Mesodermal cell (in vitro differentiated cells): Measurements from ENCODE around the gene POLN.

Source experiments
- H3K27ac ChIP-seq: 2 replicates; pipeline ENCODE4 v1.7.0; 2013; ENCODE audit warnings: mild to moderate bottlenecking, low read depth, low read length, moderate library complexity; ENCODE audit not compliant: severe bottlenecking
- H3K36me3 ChIP-seq: 2 replicates; pipeline ENCODE4 v1.7.1; 2013; ENCODE audit warnings: mild to moderate bottlenecking, low read length, moderate library complexity; ENCODE audit not compliant: control insufficient read depth, insufficient read depth
- H3K4me1 ChIP-seq: one replicate; pipeline ENCODE4 v1.7.1; 2013; ENCODE audit warnings: mild to moderate bottlenecking, low read length; ENCODE audit not compliant: insufficient read depth, control insufficient read depth, poor library complexity, severe bottlenecking
- H3K4me3 ChIP-seq: 2 replicates; pipeline ENCODE4 v1.7.0; 2013; ENCODE audit warnings: low read length, control low read depth, mild to moderate bottlenecking; ENCODE audit not compliant: insufficient read depth, poor library complexity, severe bottlenecking; ENCODE audit errors: extremely low read depth
- H3K9me3 ChIP-seq: 2 replicates; pipeline ENCODE4 v1.7.1; 2013; ENCODE audit warnings: mild to moderate bottlenecking, low read length, moderate library complexity; ENCODE audit not compliant: control insufficient read depth
- WGBS, 2 experiments: methylation state at CpG; one replicate each; pipeline ENCODE4 v1.1.5; 2013; ENCODE audit warnings: missing lambda C conversion rate in 2 of 2; ENCODE audit not compliant: insufficient coverage in 2 of 2; 5-methylcytosine and 5-hydroxymethylcytosine counted together

Gene POLN

GRCh38 chr4:2126309-2127043 lies 115.4 kb downstream of the POLN start:
- no peaks in the 10 kb centered on the region for H3K36me3 ChIP-seq

GRCh38 chr4:2125831-2126230 lies 116.1 kb downstream of the POLN start:
- H3K4me1 ChIP-seq, result no peaks in the 10 kb centered on the region
- no peak overlapping the region for H3K4me3 ChIP-seq
- H3K36me3 ChIP-seq, result no peaks in the 10 kb centered on the region
- no peaks in the 10 kb centered on the region for H3K9me3 ChIP-seq
- 86 to 89% methylated on average over 6 of the region's 6 CpGs for WGBS, 2 experiments
- H3K27ac ChIP-seq, result no peak overlapping the region

More at GRCh38 chr4:2126309-2127043, 115.4 kb downstream of the POLN start:
- no peak overlapping the region for H3K4me3 ChIP-seq
- no peaks in the 10 kb centered on the region for H3K4me1 ChIP-seq
- 82 to 90% methylated on average over 9 to 19 of the region's 24 CpGs for WGBS, 2 experiments
- no peaks in the 10 kb centered on the region for H3K9me3 ChIP-seq
- no peak overlapping the region for H3K27ac ChIP-seq

GRCh38 chr4:2125023-2125422 lies 116.9 kb downstream of the POLN start:
- H3K9me3 ChIP-seq, result no peaks in the 10 kb centered on the region
- no peaks in the 10 kb centered on the region for H3K4me1 ChIP-seq
- H3K36me3 ChIP-seq, result no peaks in the 10 kb centered on the region
- no peak overlapping the region for H3K27ac ChIP-seq
- 88 to 91% methylated on average over 4 of the region's 4 CpGs for WGBS, 2 experiments
- no peak overlapping the region for H3K4me3 ChIP-seq

- H3K4me1 ChIP-seq, result no peaks in the 10 kb centered on the region
- no peaks in the 10 kb centered on the region for H3K36me3 ChIP-seq
- WGBS, 2 experiments, result 92 to 100% methylated on average over 2 to 4 of the region's 6 CpGs
- H3K27ac ChIP-seq, result no peak overlapping the region
- no peak overlapping the region for H3K4me3 ChIP-seq
- no peaks in the 10 kb centered on the region for H3K9me3 ChIP-seq
Measured at GRCh38 chr4:2116687-2117400, 125.1 kb downstream of the POLN start.

DNA sequence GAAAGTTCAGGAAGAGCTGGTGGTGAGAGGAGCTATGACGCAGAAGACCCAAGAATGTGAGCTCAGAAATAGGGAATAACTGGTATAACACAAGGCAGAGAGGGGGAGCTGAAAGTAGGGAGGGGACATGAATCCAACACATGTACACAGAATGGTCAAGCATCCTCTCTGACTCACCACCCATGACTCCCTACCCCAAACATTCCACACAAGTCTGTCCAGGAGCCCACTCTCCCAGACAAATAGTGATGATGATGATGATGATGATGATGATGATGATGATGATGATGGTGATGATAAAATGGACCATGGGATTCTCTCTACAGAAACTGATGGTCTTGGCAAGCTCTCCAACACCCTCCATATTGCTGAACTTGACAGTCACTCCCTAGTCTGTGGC lies 136.4 kb downstream of the POLN start:
- peaks cover 5% of the 10 kb centered on the region for H3K4me1 ChIP-seq
- no peaks in the 10 kb centered on the region for H3K36me3 ChIP-seq
- WGBS, 2 experiments, result 85% methylated on average over 1 of the region's 1 CpG; no CpG with 5 or more reads in 1 of the 2 experiments

DNA sequence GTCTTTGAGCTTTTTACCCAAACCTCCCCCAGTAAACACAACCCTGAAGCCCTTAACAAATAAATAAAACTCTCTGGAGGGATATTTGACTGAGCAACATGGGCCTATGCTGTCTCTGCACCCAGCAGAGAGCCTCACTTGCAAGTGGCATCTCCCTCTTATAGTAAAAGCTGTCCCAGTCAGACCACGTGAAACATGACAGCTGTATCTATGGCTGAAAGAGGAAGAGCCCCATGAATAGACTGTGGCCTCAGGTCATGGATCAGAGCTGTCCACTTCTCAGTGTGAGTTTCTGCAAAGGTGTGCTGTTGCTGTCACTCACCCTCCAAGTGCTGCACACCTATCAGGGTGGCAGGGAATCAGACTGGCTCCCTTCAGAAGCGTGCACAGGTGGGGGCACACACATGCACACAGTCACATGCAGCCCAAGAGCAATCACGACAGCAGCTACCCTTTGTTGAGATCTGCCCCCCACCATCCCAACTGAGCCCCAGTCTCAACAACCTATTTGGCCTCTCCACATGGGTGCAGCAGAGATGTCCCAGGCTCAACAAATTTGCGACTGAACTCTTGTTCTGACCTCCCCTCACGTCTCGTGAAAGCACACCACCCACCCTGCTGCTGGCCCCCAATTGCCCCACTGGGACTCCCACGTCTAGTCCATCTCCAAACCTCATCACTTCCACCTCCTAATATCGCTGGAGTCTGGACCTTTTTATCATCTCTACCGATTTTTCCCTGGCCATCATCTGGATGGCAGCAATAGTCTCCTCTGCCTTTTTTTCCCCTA lies 137.2 kb downstream of the POLN start:
- Histone ChIP-seq H3K27ac (no peak overlapping the region), H3K4me3 (no peak overlapping the region), H3K36me3 (no peaks in the 10 kb centered on the region), H3K9me3 (peaks cover 20% of the 10 kb centered on the region), H3K4me1 (peaks cover 5% of the 10 kb centered on the region)
- WGBS, 2 experiments, result 85 to 91% methylated on average over 8 to 9 of the region's 9 CpGs

More for the DNA sequence above, 136.4 kb downstream of the POLN start:
- H3K27ac ChIP-seq, result no peak overlapping the region
- H3K4me3 ChIP-seq, result no peak overlapping the region
- H3K9me3 ChIP-seq, result peaks cover 20% of the 10 kb centered on the region

- Histone ChIP-seq H3K4me3 (no peak overlapping the region), H3K4me1 (peaks cover 5% of the 10 kb centered on the region), H3K9me3 (peaks cover 20% of the 10 kb centered on the region), H3K36me3 (no peaks in the 10 kb centered on the region), H3K27ac (no peak overlapping the region)
- 100% methylated on average over 1 of the region's 2 CpGs for WGBS, 2 experiments
Measured at GRCh38 chr4:2103843-2104547, 137.9 kb downstream of the POLN start.

- Histone ChIP-seq H3K9me3 (peaks cover 20% of the 10 kb centered on the region), H3K4me1 (peaks cover 5% of the 10 kb centered on the region), H3K27ac (no peak overlapping the region), H3K4me3 (no peak overlapping the region), H3K36me3 (no peaks in the 10 kb centered on the region)
- 80 to 93% methylated on average over 1 to 2 of the region's 5 CpGs for WGBS, 2 experiments
Measured at GRCh38 chr4:2103127-2103842, 138.6 kb downstream of the POLN start.

DNA sequence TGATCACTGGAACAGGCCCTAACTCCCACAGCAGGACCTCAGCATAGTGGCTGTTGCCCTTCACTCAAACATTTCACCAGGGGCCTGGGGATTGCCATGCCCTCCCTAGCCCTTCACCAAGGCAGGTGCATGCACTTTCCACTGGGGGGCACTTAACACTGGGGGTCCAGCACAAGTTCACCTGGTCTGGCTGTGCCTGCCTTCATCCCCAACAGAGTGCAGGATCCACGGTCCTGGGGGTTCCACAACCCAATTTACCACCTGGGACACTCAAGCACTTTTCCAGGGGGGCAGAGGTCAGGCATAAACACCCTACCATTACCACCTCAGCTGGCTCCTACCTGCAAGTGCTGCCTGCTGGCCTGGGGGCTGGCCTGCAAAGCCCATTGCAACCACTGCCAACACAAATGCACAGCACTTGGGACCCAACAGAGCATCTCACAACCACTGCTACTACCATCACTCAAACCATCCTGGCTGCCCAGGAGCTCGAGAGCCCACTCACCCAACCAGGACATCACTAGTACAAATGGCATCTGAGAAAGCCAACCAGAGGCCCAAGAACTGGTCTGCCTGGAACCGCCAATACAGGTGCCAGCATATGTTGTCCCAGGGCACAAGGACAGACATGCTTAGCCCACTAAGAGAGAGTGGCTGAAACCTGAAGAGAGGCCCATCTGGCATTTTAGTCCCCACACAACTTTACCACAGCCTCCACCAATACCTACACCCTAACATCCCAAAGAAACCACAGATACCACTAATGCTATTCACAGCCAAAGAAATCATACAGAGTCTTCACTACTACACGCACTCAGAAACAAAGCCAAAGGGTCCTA lies 139.7 kb downstream of the POLN start:
- 84 to 100% methylated on average over 2 to 3 of the region's 4 CpGs for WGBS, 2 experiments
- H3K36me3 ChIP-seq, result no peaks in the 10 kb centered on the region
- peaks cover 5% of the 10 kb centered on the region for H3K4me1 ChIP-seq
- H3K27ac ChIP-seq, result no peak overlapping the region
- peaks cover 20% of the 10 kb centered on the region for H3K9me3 ChIP-seq
- no peak overlapping the region for H3K4me3 ChIP-seq
